ENCODE measurements around the gene MARVELD2. TPM values are rescaled to one million over a fixed set of nuclear protein-coding genes. Genes with fewer than 3 reads are reported as not detected.
"Not testable (repeated sequence)": the region's sequence is repeated elsewhere in the genome, so short reads cannot be mapped to it uniquely, and the experiment has no call there.

The MARVELD2 gene
- total RNA-seq, 2 donors from 2014 or later = 9.5 to 30.1 TPM

- no peak for DNase-seq (ENCODE audit: low spot score)
- Histone ChIP-seq H3K4me3 (no peak overlapping the region), H3K27me3 (replicated peaks; ENCODE audit: insufficient read depth) (no peaks in the 10 kb centered on the region), H3K36me3 (no peaks in the 10 kb centered on the region), H3K9me3 (no peaks in the 10 kb centered on the region), H3K27ac (no peak overlapping the region), H3K4me1 (replicated peaks) (no peaks in the 10 kb centered on the region)
- intact Hi-C loops (cut with DNase I) = no loop called here
- 93% methylated on average over 7 of the region's 7 CpGs for WGBS
- no peak for TF ChIP-seq CTCF (IDR thresholded peaks at IDR 0.05)
- no peak for TF ChIP-seq POLR2A (IDR thresholded peaks at IDR 0.05)
- TF ChIP-seq POLR2AphosphoS5 (IDR thresholded peaks at IDR 0.05) = no peak
Measured at GRCh38 chr5:69444127-69444754, 29.3 kb downstream of the MARVELD2 start.

- DNase-seq (ENCODE audit: low spot score) = no peak
- no peak for TF ChIP-seq POLR2AphosphoS5 (IDR thresholded peaks at IDR 0.05)
- no peak for TF ChIP-seq POLR2A (IDR thresholded peaks at IDR 0.05)
- no peak for TF ChIP-seq CTCF (IDR thresholded peaks at IDR 0.05)
Measured at GRCh38 chr5:69449511-69449910, 34.6 kb downstream of the MARVELD2 start.

GRCh38 chr5:69450116-69450515 is 35.2 kb downstream of the MARVELD2 start:
- DNase-seq (ENCODE audit: low spot score) = no peak
- no peaks in the 10 kb centered on the region for H3K4me1 ChIP-seq (replicated peaks)
- no peaks in the 10 kb centered on the region for H3K9me3 ChIP-seq
- no peak overlapping the region for H3K4me3 ChIP-seq
- TF ChIP-seq CTCF (IDR thresholded peaks at IDR 0.05) (no peak), POLR2A (IDR thresholded peaks at IDR 0.05) (no peak), POLR2AphosphoS5 (IDR thresholded peaks at IDR 0.05) (no peak)
- H3K36me3 ChIP-seq = no peaks in the 10 kb centered on the region
- intact Hi-C loops (cut with DNase I) = no loop called here
- no peak overlapping the region for H3K27ac ChIP-seq
- no peaks in the 10 kb centered on the region for H3K27me3 ChIP-seq (replicated peaks; ENCODE audit: insufficient read depth)
- WGBS = 100% methylated on average over 1 of the region's 1 CpG

More at GRCh38 chr5:69449511-69449910, 34.6 kb downstream of the MARVELD2 start:
- Histone ChIP-seq H3K27me3 (replicated peaks; ENCODE audit: insufficient read depth) (no peaks in the 10 kb centered on the region), H3K27ac (no peak overlapping the region), H3K36me3 (no peaks in the 10 kb centered on the region), H3K4me3 (no peak overlapping the region), H3K9me3 (no peaks in the 10 kb centered on the region), H3K4me1 (replicated peaks) (no peaks in the 10 kb centered on the region)
- intact Hi-C loops (cut with DNase I) = no loop called here
- WGBS = 89% methylated on average over 8 of the region's 8 CpGs

- WGBS = 92% methylated on average over 8 of the region's 8 CpGs
- H3K27ac ChIP-seq; H3K9me3 ChIP-seq; H3K4me3 ChIP-seq; H3K27me3 ChIP-seq (replicated peaks; ENCODE audit: insufficient read depth); H3K4me1 ChIP-seq (replicated peaks); DNase-seq (ENCODE audit: low spot score); intact Hi-C loops (cut with DNase I); H3K36me3 ChIP-seq: not testable (repeated sequence)
Measured at GRCh38 chr5:69450527-69450926, 35.6 kb downstream of the MARVELD2 start.

GRCh38 chr5:69451941-69452647 is 37.2 kb downstream of the MARVELD2 start:
- DNase-seq (ENCODE audit: low spot score) = no peak
- intact Hi-C loops (cut with DNase I) = no loop called here
- WGBS = 53% methylated on average over 4 of the region's 4 CpGs
- Histone ChIP-seq H3K27me3 (replicated peaks; ENCODE audit: insufficient read depth) (no peaks in the 10 kb centered on the region), H3K27ac (no peak overlapping the region), H3K36me3 (no peaks in the 10 kb centered on the region), H3K4me3 (no peak overlapping the region), H3K4me1 (replicated peaks) (no peaks in the 10 kb centered on the region), H3K9me3 (no peaks in the 10 kb centered on the region)
- TF ChIP-seq POLR2A (IDR thresholded peaks at IDR 0.05) (no peak), CTCF (IDR thresholded peaks at IDR 0.05) (no peak), POLR2AphosphoS5 (IDR thresholded peaks at IDR 0.05) (no peak)

- intact Hi-C loops (cut with DNase I); H3K36me3 ChIP-seq; H3K4me1 ChIP-seq (replicated peaks); H3K4me3 ChIP-seq; H3K27me3 ChIP-seq (replicated peaks; ENCODE audit: insufficient read depth); H3K27ac ChIP-seq; H3K9me3 ChIP-seq; DNase-seq (ENCODE audit: low spot score): not testable (repeated sequence)
- 93% methylated on average over 3 of the region's 3 CpGs for WGBS
Measured at GRCh38 chr5:69453487-69453886, 38.6 kb downstream of the MARVELD2 start.
